GM18873 (cell line): ENCODE data around the gene RNFT2.

ENCODE experiments used
- ATAC-seq: cut with Tn5 transposase; IDR thresholded peaks from one replicate; pipeline ENCODE4 v1.9.1; 2021; ENCODE audit warnings: mild to moderate bottlenecking, moderate library complexity, moderate number of reproducible peaks; ENCODE audit not compliant: unreplicated experiment, low FRiP score

Gene RNFT2

GRCh38 chr12:116708826-116709756 is 29.0 kb upstream of the RNFT2 start:
- no peak for ATAC-seq

GRCh38 chr12:116709768-116710167 is 28.3 kb upstream of the RNFT2 start:
- ATAC-seq: no peak

- no peak for ATAC-seq
These were observed 27.6 kb upstream of the RNFT2 start for GRCh38 chr12:116710370-116711150.

- ATAC-seq: no peak
These were observed 25.4 kb upstream of the RNFT2 start for GRCh38 chr12:116712458-116713303.

- no peak for ATAC-seq
These were observed 24.6 kb upstream of the RNFT2 start for GRCh38 chr12:116713527-116713926.

GRCh38 chr12:116714175-116714574 is 23.9 kb upstream of the RNFT2 start:
- no peak for ATAC-seq

GRCh38 chr12:116717466-116718437 is 20.4 kb upstream of the RNFT2 start:
- no peak for ATAC-seq

- no peak for ATAC-seq
These were observed 19.3 kb upstream of the RNFT2 start for GRCh38 chr12:116718655-116719454.

GRCh38 chr12:116719731-116720528 is 18.2 kb upstream of the RNFT2 start:
- ATAC-seq: no peak

- ATAC-seq: no peak
These were observed 15.9 kb upstream of the RNFT2 start for GRCh38 chr12:116722245-116722644.

GRCh38 chr12:116726694-116727093 is 11.4 kb upstream of the RNFT2 start:
- ATAC-seq: no peak

GRCh38 chr12:116727261-116727660 is 10.9 kb upstream of the RNFT2 start:
- ATAC-seq: no peak

- ATAC-seq: no peak
These were observed 10.2 kb upstream of the RNFT2 start for GRCh38 chr12:116727891-116728290.

GRCh38 chr12:116731801-116732200 is 6.3 kb upstream of the RNFT2 start:
- ATAC-seq: no peak

- no peak for ATAC-seq
These were observed 3.9 kb upstream of the RNFT2 start for GRCh38 chr12:116734156-116734768.

- no peak for ATAC-seq
These were observed 3.0 kb upstream of the RNFT2 start for GRCh38 chr12:116735084-116735483.

- no peak for ATAC-seq
These were observed 2.0 kb upstream of the RNFT2 start for GRCh38 chr12:116735951-116736599.
